Esophagus muscularis mucosa (tissue), 4 donors: ENCODE measurements around the gene ACTR1A.

Source experiments
- EP300 ChIP-seq: sonication (generic); formaldehyde crosslinking; IDR thresholded peaks from one replicate; pipeline ENCODE4 v1.6.1; 2017; ENCODE audit warnings: antibody characterized with exemption
- POLR2AphosphoS5 ChIP-seq, 2 donors: sonication (generic); formaldehyde crosslinking; IDR thresholded peaks; one replicate each; pipeline ENCODE4 v1.6.1; 2017; ENCODE audit warnings: antibody characterized with exemption in 2 of 2
- TF ChIP-seq, protein P1 (sequence below), 3 experiments: fragments of 200-600 bp in 2 of 3; fragments of 450-650 bp in 1 of 3; sonication (generic) in 2 of 3; IDR thresholded peaks; one replicate each; pipeline ENCODE4 v1.5.1; 2017 to 2019; ENCODE audit warnings: antibody characterized with exemption in 3 of 3, mild to moderate bottlenecking in 2 of 3, moderate library complexity in 1 of 3

DNA sequence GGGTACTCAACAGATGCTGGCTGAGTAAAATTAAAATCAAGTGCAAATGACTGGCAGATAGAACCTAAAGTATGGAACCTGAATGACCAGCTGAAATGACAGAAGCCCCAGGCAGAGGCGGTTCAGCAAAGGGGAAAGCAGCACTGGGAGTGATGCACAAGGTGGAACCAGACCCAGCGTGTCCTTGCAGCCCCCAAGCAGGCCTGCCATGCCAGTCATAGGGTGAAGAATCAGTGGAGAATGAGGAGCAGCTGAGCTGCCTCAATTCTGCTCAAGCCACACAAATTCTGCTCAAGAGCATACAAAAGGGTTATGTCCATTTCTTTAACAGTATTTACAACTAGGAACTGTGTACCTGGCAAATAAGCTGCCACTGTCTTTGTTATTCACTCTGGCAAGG lies 8.7 kb downstream of the ACTR1A start:
- TF ChIP-seq, protein P1, sequence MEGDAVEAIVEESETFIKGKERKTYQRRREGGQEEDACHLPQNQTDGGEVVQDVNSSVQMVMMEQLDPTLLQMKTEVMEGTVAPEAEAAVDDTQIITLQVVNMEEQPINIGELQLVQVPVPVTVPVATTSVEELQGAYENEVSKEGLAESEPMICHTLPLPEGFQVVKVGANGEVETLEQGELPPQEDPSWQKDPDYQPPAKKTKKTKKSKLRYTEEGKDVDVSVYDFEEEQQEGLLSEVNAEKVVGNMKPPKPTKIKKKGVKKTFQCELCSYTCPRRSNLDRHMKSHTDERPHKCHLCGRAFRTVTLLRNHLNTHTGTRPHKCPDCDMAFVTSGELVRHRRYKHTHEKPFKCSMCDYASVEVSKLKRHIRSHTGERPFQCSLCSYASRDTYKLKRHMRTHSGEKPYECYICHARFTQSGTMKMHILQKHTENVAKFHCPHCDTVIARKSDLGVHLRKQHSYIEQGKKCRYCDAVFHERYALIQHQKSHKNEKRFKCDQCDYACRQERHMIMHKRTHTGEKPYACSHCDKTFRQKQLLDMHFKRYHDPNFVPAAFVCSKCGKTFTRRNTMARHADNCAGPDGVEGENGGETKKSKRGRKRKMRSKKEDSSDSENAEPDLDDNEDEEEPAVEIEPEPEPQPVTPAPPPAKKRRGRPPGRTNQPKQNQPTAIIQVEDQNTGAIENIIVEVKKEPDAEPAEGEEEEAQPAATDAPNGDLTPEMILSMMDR (IDR thresholded peaks at IDR 0.05): no peak
- TF ChIP-seq POLR2AphosphoS5 (IDR thresholded peaks at IDR 0.05) (no peak), EP300 (no peak)
